ENCODE data around the gene SDK2.

The SDK2 gene

DNA sequence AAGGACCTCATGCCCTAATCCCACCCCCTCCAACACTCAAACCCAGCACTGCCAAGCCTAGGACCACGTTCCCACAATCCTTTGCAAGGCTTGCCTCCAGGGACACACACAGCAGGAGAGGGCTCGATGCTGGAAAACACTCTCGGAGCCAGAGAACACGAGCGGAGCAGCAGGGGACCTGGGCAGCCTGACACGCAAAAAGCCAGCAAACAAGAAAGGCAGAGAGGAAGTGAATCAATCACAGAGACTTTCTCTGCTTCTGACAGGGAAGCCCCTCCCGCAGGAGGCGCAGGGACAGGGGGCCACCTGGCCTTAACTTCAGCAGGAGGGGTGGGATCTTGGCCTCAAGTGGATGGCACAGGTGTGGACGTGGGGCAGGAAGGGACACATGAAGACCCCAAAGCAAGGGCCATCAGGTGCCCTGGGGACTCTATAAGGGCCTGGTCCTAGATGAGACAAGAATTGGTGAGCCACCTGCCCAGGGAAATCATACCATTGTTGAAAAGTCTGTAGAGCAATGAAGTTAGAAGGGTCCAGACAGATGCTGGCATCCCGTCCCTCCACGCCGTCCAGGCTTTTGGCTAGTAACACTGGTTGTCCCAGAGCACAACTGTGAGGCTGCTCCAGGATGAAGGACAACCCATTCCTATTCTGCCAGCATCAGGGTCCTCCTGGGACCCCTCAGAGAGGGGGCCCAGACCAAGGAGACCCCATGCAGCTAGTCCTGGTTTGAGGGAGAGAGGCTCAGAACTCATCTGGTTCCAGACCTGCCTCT lies 2.2 kb downstream of the SDK2 start (continued):
- TF ChIP-seq, protein P1, sequence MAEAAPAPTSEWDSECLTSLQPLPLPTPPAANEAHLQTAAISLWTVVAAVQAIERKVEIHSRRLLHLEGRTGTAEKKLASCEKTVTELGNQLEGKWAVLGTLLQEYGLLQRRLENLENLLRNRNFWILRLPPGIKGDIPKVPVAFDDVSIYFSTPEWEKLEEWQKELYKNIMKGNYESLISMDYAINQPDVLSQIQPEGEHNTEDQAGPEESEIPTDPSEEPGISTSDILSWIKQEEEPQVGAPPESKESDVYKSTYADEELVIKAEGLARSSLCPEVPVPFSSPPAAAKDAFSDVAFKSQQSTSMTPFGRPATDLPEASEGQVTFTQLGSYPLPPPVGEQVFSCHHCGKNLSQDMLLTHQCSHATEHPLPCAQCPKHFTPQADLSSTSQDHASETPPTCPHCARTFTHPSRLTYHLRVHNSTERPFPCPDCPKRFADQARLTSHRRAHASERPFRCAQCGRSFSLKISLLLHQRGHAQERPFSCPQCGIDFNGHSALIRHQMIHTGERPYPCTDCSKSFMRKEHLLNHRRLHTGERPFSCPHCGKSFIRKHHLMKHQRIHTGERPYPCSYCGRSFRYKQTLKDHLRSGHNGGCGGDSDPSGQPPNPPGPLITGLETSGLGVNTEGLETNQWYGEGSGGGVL (tag by site-specific recombination; IDR thresholded peaks at IDR 0.05) = peak; percentile 54; the same call in 1 of the 2 replicates
- peak; percentile 86 for TF ChIP-seq ZNF76 (tag by site-specific recombination; IDR thresholded peaks at IDR 0.05; ENCODE audit: borderline replicate concordance, low read depth)
- TF ChIP-seq, protein P2, sequence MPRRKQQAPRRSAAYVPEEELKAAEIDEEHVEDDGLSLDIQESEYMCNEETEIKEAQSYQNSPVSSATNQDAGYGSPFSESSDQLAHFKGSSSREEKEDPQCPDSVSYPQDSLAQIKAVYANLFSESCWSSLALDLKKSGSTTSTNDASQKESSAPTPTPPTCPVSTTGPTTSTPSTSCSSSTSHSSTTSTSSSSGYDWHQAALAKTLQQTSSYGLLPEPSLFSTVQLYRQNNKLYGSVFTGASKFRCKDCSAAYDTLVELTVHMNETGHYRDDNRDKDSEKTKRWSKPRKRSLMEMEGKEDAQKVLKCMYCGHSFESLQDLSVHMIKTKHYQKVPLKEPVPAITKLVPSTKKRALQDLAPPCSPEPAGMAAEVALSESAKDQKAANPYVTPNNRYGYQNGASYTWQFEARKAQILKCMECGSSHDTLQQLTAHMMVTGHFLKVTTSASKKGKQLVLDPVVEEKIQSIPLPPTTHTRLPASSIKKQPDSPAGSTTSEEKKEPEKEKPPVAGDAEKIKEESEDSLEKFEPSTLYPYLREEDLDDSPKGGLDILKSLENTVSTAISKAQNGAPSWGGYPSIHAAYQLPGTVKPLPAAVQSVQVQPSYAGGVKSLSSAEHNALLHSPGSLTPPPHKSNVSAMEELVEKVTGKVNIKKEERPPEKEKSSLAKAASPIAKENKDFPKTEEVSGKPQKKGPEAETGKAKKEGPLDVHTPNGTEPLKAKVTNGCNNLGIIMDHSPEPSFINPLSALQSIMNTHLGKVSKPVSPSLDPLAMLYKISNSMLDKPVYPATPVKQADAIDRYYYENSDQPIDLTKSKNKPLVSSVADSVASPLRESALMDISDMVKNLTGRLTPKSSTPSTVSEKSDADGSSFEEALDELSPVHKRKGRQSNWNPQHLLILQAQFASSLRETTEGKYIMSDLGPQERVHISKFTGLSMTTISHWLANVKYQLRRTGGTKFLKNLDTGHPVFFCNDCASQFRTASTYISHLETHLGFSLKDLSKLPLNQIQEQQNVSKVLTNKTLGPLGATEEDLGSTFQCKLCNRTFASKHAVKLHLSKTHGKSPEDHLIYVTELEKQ (tag by site-specific recombination; IDR thresholded peaks at IDR 0.05; ENCODE audit: borderline replicate concordance) = peak; percentile 9; the same call in 1 of the 2 replicates
- TF ChIP-seq, protein P3, sequence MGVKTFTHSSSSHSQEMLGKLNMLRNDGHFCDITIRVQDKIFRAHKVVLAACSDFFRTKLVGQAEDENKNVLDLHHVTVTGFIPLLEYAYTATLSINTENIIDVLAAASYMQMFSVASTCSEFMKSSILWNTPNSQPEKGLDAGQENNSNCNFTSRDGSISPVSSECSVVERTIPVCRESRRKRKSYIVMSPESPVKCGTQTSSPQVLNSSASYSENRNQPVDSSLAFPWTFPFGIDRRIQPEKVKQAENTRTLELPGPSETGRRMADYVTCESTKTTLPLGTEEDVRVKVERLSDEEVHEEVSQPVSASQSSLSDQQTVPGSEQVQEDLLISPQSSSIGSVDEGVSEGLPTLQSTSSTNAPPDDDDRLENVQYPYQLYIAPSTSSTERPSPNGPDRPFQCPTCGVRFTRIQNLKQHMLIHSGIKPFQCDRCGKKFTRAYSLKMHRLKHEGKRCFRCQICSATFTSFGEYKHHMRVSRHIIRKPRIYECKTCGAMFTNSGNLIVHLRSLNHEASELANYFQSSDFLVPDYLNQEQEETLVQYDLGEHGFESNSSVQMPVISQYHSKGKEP (tag by site-specific recombination; IDR thresholded peaks at IDR 0.05) = no peak
- TF ChIP-seq ZBTB20 (tag by site-specific recombination; IDR thresholded peaks at IDR 0.05) = peak; percentile 67; the same call in 1 of the 2 replicates
- TF ChIP-seq ZNF354C (tag by site-specific recombination; IDR thresholded peaks at IDR 0.05; ENCODE audit: borderline replicate concordance, low read depth) = no peak
- TF ChIP-seq GLIS1 (tag by site-specific recombination; IDR thresholded peaks at IDR 0.05) = peak; percentile 94
- TF ChIP-seq ZNF214 (tag by site-specific recombination; IDR thresholded peaks at IDR 0.05; ENCODE audit: borderline replicate concordance) = no peak
- peak; percentile 53; the same call in 1 of the 2 replicates for TF ChIP-seq ZEB2 (tag by site-specific recombination; IDR thresholded peaks at IDR 0.05)
- no peak for TF ChIP-seq MYNN (tag by site-specific recombination; IDR thresholded peaks at IDR 0.05; ENCODE audit: borderline replicate concordance)
- TF ChIP-seq, protein P4, sequence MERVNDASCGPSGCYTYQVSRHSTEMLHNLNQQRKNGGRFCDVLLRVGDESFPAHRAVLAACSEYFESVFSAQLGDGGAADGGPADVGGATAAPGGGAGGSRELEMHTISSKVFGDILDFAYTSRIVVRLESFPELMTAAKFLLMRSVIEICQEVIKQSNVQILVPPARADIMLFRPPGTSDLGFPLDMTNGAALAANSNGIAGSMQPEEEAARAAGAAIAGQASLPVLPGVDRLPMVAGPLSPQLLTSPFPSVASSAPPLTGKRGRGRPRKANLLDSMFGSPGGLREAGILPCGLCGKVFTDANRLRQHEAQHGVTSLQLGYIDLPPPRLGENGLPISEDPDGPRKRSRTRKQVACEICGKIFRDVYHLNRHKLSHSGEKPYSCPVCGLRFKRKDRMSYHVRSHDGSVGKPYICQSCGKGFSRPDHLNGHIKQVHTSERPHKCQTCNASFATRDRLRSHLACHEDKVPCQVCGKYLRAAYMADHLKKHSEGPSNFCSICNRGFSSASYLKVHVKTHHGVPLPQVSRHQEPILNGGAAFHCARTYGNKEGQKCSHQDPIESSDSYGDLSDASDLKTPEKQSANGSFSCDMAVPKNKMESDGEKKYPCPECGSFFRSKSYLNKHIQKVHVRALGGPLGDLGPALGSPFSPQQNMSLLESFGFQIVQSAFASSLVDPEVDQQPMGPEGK (tag by site-specific recombination; IDR thresholded peaks at IDR 0.05) = peak; percentile 81
- TF ChIP-seq ZNF335 (tag by site-specific recombination; conservative IDR thresholded peaks at IDR 0.05) = peak; percentile 57
- TF ChIP-seq, protein P5, sequence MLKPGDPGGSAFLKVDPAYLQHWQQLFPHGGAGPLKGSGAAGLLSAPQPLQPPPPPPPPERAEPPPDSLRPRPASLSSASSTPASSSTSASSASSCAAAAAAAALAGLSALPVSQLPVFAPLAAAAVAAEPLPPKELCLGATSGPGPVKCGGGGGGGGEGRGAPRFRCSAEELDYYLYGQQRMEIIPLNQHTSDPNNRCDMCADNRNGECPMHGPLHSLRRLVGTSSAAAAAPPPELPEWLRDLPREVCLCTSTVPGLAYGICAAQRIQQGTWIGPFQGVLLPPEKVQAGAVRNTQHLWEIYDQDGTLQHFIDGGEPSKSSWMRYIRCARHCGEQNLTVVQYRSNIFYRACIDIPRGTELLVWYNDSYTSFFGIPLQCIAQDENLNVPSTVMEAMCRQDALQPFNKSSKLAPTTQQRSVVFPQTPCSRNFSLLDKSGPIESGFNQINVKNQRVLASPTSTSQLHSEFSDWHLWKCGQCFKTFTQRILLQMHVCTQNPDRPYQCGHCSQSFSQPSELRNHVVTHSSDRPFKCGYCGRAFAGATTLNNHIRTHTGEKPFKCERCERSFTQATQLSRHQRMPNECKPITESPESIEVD (tag by site-specific recombination; IDR thresholded peaks at IDR 0.05) = peak; percentile 95
- no peak for TF ChIP-seq ZNF350 (tag by site-specific recombination; IDR thresholded peaks at IDR 0.05)
- TF ChIP-seq SP7 (tag by site-specific recombination; IDR thresholded peaks at IDR 0.05) = peak; percentile 54
- TF ChIP-seq FEZF1 (tag by site-specific recombination; IDR thresholded peaks at IDR 0.05) = peak; percentile 95
- TF ChIP-seq ZNF777 (tag by site-specific recombination; IDR thresholded peaks at IDR 0.05; ENCODE audit: borderline replicate concordance) = no peak
- TF ChIP-seq ZNF785 (tag by site-specific recombination; IDR thresholded peaks at IDR 0.05) = no peak
- 0 out of 2 replicates have a peak, but pooled peaks have one; percentile 22 for TF ChIP-seq ZFP69B (tag by site-specific recombination; IDR thresholded peaks at IDR 0.05)
- TF ChIP-seq, protein P6, sequence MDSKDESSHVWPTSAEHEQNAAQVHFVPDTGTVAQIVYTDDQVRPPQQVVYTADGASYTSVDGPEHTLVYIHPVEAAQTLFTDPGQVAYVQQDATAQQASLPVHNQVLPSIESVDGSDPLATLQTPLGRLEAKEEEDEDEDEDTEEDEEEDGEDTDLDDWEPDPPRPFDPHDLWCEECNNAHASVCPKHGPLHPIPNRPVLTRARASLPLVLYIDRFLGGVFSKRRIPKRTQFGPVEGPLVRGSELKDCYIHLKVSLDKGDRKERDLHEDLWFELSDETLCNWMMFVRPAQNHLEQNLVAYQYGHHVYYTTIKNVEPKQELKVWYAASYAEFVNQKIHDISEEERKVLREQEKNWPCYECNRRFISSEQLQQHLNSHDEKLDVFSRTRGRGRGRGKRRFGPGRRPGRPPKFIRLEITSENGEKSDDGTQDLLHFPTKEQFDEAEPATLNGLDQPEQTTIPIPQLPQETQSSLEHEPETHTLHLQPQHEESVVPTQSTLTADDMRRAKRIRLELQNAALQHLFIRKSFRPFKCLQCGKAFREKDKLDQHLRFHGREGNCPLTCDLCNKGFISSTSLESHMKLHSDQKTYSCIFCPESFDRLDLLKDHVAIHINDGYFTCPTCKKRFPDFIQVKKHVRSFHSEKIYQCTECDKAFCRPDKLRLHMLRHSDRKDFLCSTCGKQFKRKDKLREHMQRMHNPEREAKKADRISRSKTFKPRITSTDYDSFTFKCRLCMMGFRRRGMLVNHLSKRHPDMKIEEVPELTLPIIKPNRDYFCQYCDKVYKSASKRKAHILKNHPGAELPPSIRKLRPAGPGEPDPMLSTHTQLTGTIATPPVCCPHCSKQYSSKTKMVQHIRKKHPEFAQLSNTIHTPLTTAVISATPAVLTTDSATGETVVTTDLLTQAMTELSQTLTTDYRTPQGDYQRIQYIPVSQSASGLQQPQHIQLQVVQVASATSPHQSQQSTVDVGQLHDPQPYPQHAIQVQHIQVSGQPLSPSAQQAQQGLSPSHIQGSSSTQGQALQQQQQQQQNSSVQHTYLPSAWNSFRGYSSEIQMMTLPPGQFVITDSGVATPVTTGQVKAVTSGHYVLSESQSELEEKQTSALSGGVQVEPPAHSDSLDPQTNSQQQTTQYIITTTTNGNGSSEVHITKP (tag by site-specific recombination; IDR thresholded peaks at IDR 0.05) = 0 out of 2 replicates have a peak, but pooled peaks have one; percentile 14
- peak; percentile 62 for TF ChIP-seq GLIS2 (tag by site-specific recombination; IDR thresholded peaks at IDR 0.05)
- no peak for TF ChIP-seq GLI2 (tag by site-specific recombination; IDR thresholded peaks at IDR 0.05; ENCODE audit: borderline replicate concordance, low read depth)
- peak; percentile 63; the same call in 1 of the 2 replicates for TF ChIP-seq ZBTB48 (tag by site-specific recombination; IDR thresholded peaks at IDR 0.05)
- peak; percentile 100 for TF ChIP-seq ZBTB17 (tag by site-specific recombination; IDR thresholded peaks at IDR 0.05)
